HG03354 (cell line): ENCODE results near the gene MUC2.

Source experiments
- ATAC-seq: cut with Tn5 transposase; IDR thresholded peaks from one replicate; pipeline ENCODE4 v1.9.1; 2021; ENCODE audit warnings: mild to moderate bottlenecking; ENCODE audit not compliant: unreplicated experiment, poor library complexity, severe bottlenecking

MUC2 gene

DNA sequence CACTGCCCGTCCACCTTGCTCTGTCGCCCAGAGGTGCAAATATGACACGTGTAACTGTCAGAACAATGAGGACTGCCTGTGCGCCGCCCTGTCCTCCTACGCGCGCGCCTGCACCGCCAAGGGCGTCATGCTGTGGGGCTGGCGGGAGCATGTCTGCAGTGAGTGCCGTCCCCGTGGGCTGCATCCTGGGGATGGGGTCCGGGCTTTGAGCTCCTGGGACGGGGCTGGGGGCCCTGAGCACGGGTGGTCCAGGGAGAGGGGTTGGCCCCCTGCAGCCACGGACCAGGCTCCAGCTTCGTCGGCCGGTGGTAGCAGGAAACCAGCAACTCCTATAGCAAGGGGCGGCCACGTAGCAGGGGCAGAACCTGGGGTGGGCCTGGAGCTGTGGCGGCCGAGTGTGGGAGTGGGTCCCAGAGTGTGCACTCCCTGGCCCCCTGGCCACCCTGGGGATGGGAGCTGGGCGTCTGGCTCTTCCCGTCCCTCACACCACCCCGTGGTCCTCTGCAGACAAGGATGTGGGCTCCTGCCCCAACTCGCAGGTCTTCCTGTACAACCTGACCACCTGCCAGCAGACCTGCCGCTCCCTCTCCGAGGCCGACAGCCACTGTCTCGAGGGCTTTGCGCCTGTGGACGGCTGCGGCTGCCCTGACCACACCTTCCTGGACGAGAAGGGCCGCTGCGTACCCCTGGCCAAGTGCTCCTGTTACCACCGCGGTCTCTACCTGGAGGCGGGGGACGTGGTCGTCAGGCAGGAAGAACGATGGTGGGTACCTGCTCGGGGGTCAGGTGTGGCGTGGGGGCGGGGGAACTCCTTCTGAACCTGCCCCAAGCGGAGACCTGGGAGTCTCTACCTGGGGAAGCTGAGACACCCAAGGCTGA, 10.1 kb downstream of the MUC2 start:
- no peak for ATAC-seq

DNA sequence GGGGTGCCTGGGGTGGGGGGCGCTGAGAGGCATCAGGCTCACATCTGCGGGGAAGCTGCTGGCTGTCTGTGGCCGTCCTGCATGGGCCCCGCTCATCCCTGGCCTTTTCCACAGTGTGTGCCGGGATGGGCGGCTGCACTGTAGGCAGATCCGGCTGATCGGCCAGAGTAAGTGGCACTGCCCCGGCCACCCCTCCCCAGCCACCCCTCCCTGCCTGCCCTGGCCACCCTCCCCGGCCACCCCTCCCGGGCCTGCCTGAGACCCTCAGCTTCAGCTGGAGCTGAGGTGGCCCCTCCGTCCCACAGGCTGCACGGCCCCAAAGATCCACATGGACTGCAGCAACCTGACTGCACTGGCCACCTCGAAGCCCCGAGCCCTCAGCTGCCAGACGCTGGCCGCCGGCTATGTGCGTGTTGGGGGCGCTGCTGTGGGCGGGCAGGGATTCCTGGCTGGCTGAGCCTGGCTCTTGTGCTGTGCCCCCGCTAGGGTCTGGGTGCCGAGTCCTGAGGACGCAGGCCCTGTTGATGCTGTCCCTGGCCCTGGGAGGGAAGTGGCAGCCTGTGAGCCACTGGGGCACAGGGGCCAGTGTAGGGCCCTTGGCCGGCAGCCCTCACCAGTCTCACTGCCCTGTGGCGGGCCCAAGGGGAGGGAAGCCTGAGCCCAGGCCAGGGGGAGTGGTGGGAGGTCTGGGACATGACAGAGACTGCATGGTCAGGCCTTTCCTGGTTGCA, 10.9 kb downstream of the MUC2 start:
- ATAC-seq, result no peak

DNA sequence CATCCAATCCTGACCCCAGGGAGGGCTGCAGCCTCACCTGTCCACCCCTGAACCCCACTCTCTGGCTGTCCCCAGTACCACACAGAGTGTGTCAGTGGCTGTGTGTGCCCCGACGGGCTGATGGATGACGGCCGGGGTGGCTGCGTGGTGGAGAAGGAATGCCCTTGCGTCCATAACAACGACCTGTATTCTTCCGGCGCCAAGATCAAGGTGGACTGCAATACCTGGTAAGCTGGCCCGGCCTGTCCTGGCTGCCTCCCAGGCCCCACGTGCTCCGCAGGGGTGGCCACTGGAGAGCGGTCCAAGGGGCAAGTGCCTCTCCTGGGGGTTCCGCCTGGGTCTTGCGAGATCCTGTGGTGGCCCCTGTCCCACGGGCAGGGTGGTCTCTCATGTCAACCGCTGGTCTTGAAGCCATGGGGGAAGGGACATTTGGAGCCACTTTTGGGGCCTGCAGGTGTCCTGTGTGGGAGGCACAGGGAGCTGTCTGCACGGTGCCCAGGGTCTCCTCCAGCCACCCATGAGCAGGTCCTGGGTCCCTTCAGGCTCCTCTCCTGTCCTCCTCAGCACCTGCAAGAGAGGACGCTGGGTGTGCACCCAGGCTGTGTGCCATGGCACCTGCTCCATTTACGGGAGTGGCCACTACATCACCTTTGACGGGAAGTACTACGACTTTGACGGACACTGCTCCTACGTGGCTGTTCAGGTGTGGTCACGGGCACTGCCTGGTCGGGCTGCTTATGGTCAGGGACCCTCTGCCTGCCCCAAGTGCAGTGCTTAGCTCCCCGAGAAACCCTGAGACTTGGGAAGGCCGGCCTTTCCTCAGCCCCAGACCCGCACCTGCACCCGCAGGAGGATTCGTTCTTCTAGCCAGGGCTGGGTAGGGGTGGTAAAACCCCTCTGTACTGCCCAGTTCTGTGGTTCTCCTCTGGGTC, 11.8 kb downstream of the MUC2 start:
- no peak for ATAC-seq

DNA sequence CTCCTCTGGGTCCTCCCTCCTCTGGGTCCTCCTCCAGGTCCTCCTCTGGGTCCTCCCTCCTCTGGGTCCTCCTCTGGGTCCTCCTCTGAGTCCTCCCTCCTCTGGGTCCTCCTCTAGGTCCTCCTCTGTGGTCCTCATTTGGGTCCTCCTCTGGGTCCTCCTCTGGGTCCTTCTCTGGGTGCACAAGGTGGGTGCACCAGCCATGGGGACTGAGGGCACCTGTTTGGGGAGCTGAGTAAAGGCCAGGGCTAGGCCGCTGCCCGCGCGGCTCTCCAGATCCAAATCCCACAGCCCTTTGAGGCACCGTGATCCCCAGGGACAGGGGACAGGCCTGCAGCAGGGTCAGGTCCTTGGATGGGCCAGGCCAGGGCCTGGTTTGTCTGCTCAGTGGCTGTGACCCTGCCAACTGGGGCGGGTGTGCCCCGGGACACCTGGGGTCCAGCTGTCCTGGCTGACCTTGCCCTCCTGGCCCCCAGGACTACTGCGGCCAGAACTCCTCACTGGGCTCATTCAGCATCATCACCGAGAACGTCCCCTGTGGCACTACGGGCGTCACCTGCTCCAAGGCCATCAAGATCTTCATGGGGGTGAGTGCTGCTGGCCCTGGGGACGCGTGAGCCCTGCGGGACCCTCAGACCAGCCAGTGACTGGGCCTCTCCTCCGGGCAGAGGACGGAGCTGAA, 12.7 kb downstream of the MUC2 start:
- ATAC-seq, result no peak

DNA sequence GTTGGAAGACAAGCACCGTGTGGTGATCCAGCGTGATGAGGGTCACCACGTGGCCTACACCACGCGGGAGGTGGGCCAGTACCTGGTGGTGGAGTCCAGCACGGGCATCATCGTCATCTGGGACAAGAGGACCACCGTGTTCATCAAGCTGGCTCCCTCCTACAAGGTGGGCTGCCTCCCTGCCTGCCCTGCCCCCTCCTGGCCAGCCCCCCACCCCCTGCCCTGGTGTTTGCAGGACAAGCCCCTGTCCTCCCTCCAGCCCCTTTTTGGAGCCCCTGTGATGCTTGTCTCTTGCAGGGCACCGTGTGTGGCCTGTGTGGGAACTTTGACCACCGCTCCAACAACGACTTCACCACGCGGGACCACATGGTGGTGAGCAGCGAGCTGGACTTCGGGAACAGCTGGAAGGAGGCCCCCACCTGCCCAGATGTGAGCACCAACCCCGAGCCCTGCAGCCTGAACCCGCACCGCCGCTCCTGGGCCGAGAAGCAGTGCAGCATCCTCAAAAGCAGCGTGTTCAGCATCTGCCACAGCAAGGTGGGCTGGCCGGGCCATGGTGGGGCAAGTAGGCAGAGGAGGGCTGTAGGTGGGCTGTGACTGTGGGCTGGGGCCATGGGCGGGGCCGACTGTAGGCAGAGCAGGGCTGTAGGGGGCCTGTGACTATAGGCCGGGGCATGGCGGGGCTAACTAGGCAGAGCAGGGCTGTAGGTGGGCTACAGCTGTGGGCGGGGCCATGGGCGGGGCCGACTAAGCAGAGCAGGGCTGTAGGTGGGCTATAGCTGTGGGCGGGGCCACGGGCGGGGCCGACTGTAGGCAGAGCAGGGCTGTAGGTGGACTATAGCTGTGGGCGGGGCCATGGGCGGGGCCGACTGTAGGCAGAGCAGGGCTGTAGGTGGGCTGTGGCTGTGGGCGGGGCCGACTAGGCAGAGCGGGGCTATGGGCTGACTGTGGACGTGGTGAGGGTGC, 13.6 kb downstream of the MUC2 start:
- no peak for ATAC-seq

DNA sequence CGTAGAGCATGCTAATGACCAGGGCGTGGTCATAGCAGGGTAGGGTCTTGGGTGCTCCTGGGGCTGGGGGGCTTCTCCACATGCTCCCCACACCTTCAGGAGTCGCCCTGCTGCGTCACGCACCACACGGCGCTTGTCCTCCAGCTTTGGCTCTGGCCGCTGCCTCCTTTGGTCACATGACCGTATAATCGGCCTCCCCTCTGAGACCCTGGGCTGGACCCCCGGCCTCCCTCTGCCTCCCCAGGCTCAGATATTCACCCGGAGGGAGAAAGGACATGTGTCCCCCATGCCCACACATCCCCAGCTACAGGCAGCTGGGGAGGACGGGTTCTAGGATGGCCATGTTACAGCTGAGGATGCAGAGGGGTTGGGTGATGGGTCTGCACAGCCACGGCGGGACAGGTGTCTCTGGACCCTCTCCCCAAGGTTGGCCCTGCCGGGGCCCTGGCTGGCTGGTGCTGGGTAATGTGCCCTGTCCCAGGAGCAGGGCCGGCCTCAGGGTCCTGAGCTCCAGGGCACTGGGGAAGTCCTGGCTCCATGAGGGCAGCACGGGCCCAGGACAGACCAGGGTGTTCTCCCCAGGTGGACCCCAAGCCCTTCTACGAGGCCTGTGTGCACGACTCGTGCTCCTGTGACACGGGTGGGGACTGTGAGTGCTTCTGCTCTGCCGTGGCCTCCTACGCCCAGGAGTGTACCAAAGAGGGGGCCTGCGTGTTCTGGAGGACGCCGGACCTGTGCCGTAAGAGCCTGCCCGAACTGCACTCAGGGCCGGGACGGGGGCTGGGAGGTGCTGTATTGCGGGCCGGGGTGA, 14.5 kb downstream of the MUC2 start:
- no peak for ATAC-seq

DNA sequence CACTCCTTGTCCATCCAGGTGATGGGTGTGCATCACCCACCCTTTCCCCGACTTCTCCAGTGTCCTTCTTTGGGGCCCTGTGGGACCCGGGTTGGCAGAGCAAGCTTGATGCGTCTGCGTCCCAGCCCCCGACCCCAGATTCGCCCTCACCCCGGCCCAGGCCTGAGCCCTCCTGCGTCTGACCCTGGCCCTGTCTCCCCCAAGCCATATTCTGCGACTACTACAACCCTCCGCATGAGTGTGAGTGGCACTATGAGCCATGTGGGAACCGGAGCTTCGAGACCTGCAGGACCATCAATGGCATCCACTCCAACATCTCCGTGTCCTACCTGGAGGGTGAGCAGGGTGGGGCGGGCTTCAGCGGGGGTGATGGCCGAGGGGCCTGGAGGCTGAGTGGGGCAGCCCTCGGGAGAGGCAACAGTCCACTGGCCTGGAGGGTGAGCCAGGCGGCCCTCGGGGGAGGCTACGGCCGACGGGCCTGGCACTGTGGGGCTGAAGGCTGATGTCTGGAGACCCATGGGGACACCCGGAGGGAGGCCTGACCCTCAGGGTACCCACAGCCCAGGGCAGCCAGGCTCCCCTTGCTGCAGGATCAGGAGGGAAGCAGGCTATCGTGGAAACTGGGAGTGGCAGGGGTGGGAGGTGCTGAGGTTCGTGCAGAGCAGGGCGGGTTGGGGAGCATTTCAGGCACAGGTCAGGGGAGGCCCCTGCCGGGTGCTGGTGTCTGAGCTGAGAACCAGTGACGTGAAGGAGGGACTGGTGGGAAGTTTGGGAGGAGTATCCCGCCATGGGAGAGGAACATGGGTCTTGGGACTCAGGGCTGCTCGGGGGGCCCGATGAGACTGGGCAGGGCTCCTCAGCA, 15.3 kb downstream of the MUC2 start:
- no peak for ATAC-seq

DNA sequence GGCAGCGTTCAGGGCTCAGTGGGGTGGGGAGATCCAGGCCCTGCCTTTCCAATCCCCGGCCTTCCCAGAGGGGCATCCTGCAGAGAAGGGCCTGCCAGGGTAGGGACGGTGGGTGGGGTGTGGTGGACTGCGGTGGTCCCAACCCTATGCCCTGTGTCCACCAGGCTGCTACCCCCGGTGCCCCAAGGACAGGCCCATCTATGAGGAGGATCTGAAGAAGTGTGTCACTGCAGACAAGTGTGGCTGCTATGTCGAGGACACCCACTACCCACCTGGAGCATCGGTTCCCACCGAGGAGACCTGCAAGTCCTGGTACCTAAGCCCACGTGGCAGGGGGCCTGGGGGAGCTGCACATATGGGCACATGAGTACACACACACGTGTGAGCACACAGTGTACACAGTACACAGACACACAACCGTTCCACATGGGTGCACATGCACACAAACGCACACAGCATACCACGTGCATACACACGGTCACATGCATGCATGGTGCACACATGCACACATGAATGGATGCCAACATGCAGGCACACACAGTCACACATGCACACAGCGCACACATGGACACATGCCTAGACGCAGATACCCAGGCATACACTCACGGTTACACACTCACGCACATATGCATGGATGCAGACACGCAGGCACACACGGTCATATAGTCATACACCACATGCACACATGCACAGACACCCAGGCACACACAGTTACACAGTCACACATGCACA, 16.1 kb downstream of the MUC2 start:
- no peak for ATAC-seq

DNA sequence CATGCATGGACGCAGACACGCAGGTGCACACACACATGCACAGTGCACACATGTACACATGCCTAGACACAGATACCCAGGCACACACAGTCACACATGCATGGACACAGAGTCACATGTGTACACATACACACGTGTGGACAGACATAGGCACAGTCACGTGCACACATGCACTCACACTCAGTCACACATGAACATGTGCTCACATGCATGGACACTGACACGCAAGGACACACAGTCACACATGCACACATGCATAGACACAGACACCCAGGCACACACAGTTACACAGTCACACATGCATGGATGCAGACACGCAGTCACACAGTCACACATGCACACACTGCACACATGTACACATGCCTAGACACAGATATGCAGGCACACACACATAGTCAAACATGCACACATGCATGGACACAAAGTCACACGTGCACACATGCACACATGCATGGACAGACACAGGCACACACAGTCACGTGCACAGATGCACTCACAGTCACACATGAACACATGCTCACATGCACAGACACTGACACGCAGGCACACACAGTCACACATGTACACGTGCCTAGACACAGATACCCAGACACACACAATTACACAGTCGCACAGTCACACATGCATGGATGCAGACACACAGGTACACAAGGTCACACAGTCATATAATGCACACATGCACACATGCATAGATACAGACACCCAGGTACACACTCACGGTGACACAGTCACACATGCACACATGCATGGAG, 16.8 kb downstream of the MUC2 start:
- ATAC-seq, result no peak

DNA sequence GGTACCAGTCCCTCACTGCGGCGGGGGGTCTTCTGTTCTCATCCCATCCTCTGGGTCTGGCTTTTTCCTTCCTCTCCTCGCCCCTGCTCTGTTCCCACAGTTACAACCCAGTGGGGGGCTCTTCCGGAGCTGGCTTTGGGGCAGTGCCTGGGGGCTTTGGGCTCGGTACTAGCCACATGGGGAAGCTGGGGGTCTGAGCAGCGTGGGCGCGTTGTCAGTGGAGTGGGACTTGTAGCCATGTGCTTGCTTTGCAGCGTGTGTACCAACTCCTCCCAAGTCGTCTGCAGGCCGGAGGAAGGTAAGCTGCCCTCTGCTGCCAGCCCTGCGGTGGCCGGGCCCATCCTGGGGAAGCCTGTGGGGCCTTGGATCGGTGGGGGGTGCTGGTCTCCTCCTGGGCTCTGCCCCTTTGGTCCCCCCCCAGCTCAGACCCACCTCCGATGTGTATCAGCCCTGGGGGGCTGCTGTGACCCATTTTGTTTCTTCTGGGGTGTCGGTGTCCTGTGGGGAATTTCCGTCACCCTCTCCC, 17.5 kb downstream of the MUC2 start:
- ATAC-seq, result no peak

DNA sequence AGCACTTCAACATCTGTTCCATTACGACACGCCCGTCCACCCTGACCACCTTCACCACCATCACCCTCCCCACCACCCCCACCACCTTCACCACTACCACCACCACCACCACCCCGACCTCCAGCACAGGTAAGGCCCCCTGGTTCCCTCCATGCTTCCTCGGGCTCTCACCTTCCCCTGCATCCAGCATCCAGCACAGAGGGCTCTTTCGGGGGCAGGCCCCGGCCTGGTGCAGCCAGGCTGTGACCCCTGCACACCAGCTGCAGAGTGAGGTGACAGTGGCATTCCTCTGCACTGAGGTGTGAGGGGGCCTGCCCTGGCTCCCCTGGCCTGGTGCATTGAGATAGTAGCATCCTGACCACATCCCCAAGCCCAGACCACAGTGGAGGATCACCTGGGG, 18.2 kb downstream of the MUC2 start:
- no peak for ATAC-seq

DNA sequence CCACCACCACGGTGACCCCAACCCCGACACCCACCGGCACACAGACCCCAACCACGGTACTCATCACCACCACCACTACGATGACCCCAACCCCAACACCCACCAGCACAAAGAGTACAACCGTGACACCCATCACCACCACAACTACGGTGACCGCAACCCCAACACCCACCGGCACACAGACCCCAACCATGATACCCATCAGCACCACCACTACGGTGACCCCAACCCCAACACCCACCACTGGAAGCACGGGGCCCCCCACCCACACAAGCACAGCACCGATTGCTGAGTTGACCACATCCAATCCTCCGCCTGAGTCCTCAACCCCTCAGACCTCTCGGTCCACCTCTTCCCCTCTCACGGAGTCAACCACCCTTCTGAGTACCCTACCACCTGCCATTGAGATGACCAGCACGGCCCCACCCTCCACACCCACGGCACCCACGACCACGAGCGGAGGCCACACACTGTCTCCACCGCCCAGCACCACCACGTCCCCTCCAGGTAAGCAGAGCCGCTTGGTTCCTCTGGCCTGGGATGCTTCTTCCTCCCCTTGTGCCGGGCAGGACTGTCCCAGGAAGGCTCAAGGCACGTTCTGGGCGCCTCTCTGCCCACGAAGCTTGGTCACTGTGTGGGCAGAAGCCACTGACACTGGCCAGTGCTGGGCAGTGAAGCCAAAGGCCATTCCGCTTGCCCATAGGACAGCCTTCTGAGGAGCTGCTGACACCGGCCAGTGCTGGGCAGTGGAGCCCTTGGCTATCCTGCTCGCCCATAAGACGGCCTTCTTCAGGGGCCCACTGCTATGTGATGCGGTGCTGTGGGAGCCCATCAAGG, 25.1 kb downstream of the MUC2 start:
- no peak for ATAC-seq

DNA sequence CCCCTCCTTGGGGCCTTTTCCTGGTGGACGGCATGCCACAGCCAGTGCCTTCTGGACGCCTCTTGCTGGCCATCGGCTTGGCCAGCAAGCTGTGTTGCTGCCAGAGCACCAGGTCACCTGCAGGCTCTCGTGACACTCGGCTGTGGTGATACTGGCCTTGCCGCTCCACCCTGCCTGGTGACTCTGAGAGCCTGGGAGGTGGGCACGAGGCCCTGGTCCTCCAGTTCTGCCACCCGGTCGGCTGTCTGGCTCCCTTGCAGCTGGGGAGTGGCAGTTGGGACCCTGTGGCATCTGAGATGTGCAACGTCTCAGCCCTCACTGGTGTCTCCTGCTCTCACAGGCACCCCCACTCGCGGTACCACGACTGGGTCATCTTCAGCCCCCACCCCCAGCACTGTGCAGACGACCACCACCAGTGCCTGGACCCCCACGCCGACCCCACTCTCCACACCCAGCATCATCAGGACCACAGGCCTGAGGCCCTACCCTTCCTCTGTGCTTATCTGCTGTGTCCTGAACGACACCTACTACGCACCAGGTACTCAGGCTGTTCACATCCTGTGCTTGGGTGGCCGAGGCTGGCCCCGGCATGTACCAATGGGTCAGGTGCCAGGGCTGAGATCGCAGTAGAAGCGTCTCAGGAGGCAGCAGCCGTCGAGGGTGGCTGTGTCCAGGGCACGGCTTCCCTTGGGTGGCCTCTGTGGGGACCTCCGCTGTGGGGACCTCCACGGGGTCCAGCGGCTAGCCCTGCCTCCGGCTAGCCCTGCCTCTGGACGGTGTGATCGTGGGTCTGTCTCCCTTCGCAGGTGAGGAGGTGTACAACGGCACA, 26.0 kb downstream of the MUC2 start:
- no peak for ATAC-seq
